ENCODE results near the gene PDE12. TPM values are rescaled to one million over a fixed set of nuclear protein-coding genes. Genes with fewer than 3 reads are reported as not detected.

The PDE12 gene
- total RNA-seq, 1 experiment from 2014 or later, result 16.9 TPM

Small RNA genes within 50 kb of the gene (small RNA-seq; reads per million reads assigned to genes)
- 0 reads per million in 2 experiments for gene RNU6-108P
- 0 reads per million in 2 experiments for gene RNU6-1181P
- 0 reads per million in 2 experiments for gene RNU6-483P

Other genes with a start within 250 kb of the PDE12 start
- not detected in 2 replicates for gene DNAH12, start 11.9 kb upstream of the PDE12 start, total RNA-seq (2014; rRNA removed; shearing (Covaris generic))
- gene ARF4, start 41.1 kb downstream of the PDE12 start, total RNA-seq (2014; rRNA removed; shearing (Covaris generic)), result 230 and 240 TPM in 2 replicates
- 27.0 and 30.3 TPM in 2 replicates for gene DENND6A, start 136.8 kb downstream of the PDE12 start, total RNA-seq (2014; rRNA removed; shearing (Covaris generic))
- 26.1 and 28.9 TPM in 2 replicates for gene SLMAP, start 200.0 kb downstream of the PDE12 start, total RNA-seq (2014; rRNA removed; shearing (Covaris generic))